ENCODE measurements around the gene MAP7D3. TPM values are rescaled to one million over a fixed set of nuclear protein-coding genes. Genes with fewer than 3 reads are reported as not detected.
A peak's percentile ranks its signal among the peaks of the same experiment; 100 is the strongest.

Gene MAP7D3
- total and polyA plus RNA-seq, 9 of the 15 experiments (the other 6 are each of a cell fraction or from before 2014, with no cell fraction given), result 9.4 to 27.7 (median 14.0) TPM

DNA sequence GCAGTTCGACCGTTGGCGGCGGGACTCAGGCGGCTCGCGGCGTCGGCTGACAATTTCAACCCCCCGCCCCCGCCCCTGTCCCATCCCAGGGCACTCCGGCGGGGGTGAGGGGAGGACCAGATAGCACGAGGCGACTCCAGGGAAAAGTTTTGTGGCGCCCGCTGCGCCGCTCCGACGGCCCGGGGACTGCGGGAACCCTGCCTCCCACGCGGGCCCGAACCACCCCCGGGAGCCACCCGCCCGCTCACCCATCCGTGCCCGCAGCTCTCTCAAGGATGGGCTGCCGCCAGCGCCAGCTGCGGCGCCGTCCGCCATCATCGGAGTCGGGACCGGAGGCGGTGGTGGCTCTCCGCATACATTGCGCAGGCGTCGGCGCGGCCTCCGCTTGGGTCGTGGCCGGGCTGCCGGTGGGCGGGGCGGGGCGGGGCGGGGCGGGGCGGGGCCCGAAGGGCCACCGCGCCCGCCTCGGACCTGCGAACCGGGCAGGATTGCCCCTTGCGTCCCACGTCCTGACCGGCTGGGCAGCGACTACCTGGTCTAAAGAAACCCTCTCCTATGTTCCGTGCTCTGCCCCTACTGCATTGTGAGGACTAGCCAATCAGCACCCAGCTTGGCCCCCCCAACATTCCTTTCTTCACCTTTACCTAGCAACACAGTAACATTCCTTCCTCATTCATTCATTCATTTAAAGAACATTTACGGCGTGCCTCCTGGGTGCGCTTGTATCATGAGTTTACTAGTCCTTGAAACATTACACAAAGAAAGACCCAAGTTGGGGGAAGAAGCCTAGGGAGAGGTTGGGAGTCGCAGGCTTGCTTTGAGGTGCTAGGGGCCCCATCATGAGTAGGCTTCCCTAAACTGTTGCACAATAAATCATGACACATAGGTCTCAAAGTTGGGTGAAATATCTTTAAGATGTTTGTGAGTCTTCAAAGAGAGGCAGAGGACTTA, at the start of gene MAP7D3 (continued):
- no peak for TF ChIP-seq ZNF280B (CRISPR knock-in tag; IDR thresholded peaks at IDR 0.05)
- TF ChIP-seq EGR1 (conservative IDR thresholded peaks at IDR 0.05), result peak; percentile 59; the same call in 1 of the 2 replicates
- TF ChIP-seq MYC (IDR thresholded peaks at IDR 0.05; ENCODE audit: low read depth, low read length), result peak; percentile 50; the same call in 1 of the 2 replicates
- TF ChIP-seq MYC (CRISPR knock-in tag; IDR thresholded peaks at IDR 0.05; ENCODE audit: borderline replicate concordance, low read depth), result no peak
- 0 out of 2 replicates have a peak, but pooled peaks have one; percentile 40 for TF ChIP-seq TFAP4 (CRISPR knock-in tag; IDR thresholded peaks at IDR 0.05; ENCODE audit: borderline replicate concordance)
- peak; percentile 59; the same call in 1 of the 2 replicates for TF ChIP-seq RFX5 (IDR thresholded peaks at IDR 0.05; ENCODE audit: low read depth, low read length)
- no peak for TF ChIP-seq SPI1 (IDR thresholded peaks at IDR 0.05; ENCODE audit: borderline replicate concordance, low read depth, low read length)
- TF ChIP-seq TEAD1 (CRISPR knock-in tag; IDR thresholded peaks at IDR 0.05), result 0 out of 4 replicates have a peak, but pooled peaks of 1 of the 2 experiments have one; percentile 20
- no peak for TF ChIP-seq POLR3G (IDR thresholded peaks at IDR 0.05; ENCODE audit: extremely low read depth, insufficient read length, insufficient replicate concordance)
- no peak for TF ChIP-seq SRSF7 (optimal IDR thresholded peaks at IDR 0.05; ENCODE audit: low read depth, low read length)
- TF ChIP-seq, protein P1, sequence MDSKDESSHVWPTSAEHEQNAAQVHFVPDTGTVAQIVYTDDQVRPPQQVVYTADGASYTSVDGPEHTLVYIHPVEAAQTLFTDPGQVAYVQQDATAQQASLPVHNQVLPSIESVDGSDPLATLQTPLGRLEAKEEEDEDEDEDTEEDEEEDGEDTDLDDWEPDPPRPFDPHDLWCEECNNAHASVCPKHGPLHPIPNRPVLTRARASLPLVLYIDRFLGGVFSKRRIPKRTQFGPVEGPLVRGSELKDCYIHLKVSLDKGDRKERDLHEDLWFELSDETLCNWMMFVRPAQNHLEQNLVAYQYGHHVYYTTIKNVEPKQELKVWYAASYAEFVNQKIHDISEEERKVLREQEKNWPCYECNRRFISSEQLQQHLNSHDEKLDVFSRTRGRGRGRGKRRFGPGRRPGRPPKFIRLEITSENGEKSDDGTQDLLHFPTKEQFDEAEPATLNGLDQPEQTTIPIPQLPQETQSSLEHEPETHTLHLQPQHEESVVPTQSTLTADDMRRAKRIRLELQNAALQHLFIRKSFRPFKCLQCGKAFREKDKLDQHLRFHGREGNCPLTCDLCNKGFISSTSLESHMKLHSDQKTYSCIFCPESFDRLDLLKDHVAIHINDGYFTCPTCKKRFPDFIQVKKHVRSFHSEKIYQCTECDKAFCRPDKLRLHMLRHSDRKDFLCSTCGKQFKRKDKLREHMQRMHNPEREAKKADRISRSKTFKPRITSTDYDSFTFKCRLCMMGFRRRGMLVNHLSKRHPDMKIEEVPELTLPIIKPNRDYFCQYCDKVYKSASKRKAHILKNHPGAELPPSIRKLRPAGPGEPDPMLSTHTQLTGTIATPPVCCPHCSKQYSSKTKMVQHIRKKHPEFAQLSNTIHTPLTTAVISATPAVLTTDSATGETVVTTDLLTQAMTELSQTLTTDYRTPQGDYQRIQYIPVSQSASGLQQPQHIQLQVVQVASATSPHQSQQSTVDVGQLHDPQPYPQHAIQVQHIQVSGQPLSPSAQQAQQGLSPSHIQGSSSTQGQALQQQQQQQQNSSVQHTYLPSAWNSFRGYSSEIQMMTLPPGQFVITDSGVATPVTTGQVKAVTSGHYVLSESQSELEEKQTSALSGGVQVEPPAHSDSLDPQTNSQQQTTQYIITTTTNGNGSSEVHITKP (IDR thresholded peaks at IDR 0.05; ENCODE audit: partially characterized antibody), result no peak
- no peak for TF ChIP-seq ARNT (IDR thresholded peaks at IDR 0.05)
- TF ChIP-seq, protein P2, sequence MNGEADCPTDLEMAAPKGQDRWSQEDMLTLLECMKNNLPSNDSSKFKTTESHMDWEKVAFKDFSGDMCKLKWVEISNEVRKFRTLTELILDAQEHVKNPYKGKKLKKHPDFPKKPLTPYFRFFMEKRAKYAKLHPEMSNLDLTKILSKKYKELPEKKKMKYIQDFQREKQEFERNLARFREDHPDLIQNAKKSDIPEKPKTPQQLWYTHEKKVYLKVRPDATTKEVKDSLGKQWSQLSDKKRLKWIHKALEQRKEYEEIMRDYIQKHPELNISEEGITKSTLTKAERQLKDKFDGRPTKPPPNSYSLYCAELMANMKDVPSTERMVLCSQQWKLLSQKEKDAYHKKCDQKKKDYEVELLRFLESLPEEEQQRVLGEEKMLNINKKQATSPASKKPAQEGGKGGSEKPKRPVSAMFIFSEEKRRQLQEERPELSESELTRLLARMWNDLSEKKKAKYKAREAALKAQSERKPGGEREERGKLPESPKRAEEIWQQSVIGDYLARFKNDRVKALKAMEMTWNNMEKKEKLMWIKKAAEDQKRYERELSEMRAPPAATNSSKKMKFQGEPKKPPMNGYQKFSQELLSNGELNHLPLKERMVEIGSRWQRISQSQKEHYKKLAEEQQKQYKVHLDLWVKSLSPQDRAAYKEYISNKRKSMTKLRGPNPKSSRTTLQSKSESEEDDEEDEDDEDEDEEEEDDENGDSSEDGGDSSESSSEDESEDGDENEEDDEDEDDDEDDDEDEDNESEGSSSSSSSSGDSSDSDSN (IDR thresholded peaks at IDR 0.05; ENCODE audit: borderline replicate concordance in 1 of 2, low read depth in 2 of 2, low read length in 2 of 2), result no peak
- TF ChIP-seq PTTG1 (tag; IDR thresholded peaks at IDR 0.05; ENCODE audit: low read depth), result no peak
- no peak for TF ChIP-seq HCFC1 (IDR thresholded peaks at IDR 0.05; ENCODE audit: low read depth, low read length)
- peak; percentile 62; the same call in 1 of the 2 replicates for TF ChIP-seq EP400 (IDR thresholded peaks at IDR 0.05)
- TF ChIP-seq HNRNPL (IDR thresholded peaks at IDR 0.05; ENCODE audit: low read depth, low read length), result 0 out of 2 replicates have a peak, but pooled peaks have one; percentile 38
